Uterus (tissue), 2 donors: ENCODE results near the gene CR2.

Source experiments
- CTCF ChIP-seq, 4 experiments: fragments of 200-600 bp in 2 of 4; fragments of 450-650 bp in 2 of 4; sonication (generic) in 2 of 4; IDR thresholded peaks; one replicate each; pipeline ENCODE4 v1.5.1; 2016 to 2019; ENCODE audit warnings: antibody characterized with exemption in 4 of 4, mild to moderate bottlenecking in 2 of 4, moderate library complexity in 1 of 4
- POLR2A ChIP-seq, 2 donors: fragments of 450-650 bp; IDR thresholded peaks; one replicate each; pipeline ENCODE4 v1.6.1; 2016; ENCODE audit warnings: antibody characterized with exemption in 2 of 2, mild to moderate bottlenecking in 1 of 2, moderate library complexity in 1 of 2

GRCh38 chr1:207433435-207433834, 20.7 kb upstream of the CR2 start:
- TF ChIP-seq CTCF (IDR thresholded peaks at IDR 0.05) = no peak
- no peak for TF ChIP-seq POLR2A (IDR thresholded peaks at IDR 0.05)
